HG03196 (cell line): ENCODE results near the gene SAFB.
"Not testable (repeated sequence)": the region's sequence is repeated elsewhere in the genome, so short reads cannot be mapped to it uniquely, and the experiment has no call there.

ENCODE experiments used
- ATAC-seq: cut with Tn5 transposase; IDR thresholded peaks from one replicate; pipeline ENCODE4 v1.9.1; 2021; ENCODE audit not compliant: unreplicated experiment

Gene SAFB

DNA sequence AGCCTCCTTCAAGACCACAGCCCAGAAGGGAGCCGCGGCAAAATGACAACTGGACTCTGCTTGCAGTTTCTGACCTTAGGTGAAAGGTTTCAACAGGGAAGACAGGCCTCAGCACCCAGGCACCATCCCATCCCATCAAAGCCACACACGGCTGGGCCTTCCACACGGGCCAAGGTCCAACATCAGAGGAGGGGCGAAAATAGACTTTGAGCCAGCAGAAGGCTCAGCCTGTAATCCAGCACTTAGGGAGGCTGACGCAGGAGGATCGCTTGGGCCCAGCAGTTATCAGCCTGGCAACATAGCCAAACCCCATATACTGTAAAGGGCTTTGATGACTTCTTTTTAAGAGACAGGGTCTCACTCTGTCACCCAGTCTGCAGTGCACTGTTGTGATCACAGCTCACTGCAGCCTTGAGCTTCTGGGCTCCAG is 28.3 kb upstream of the SAFB start:
- ATAC-seq: no peak

DNA sequence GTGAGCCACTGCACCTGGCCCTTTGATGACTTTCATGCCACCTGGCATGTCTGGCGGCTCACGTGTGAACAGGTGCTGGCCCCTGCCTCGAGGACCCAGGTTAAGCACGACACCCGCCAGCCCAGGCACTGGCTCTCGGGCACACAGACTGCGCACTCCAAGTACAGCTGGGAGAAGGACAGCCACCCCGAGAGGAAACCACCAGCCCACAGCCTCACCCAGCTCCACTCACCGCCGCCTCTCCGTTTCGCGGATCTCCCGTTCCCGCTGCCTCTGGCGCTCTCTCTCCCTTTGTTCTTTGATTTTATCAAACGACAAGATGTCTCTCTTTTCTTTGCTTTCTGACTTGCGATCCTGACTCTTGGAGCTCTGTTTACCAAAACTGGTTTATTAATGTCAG is 27.8 kb upstream of the SAFB start:
- no peak for ATAC-seq

GRCh38 chr19:5595745-5596144 is 27.1 kb upstream of the SAFB start:
- no peak for ATAC-seq

DNA sequence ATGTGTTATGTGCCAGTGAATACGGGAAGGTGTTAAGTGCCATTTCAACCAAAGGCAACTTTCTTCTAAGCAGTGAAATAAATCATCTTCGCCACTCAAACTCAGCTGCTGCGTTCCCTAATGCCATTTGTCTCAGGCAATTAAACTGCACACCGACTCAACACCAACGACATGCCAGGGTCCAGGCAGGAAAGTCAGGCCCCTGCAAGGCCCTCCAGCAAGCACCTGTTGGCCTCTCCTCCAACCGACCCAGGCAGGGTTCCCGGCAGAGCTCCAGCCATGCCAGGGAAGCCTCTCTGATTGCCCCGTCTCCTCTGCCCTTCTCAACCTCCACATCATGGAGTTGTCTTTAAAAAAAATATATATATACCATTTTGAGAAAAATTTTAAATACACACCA is 22.1 kb upstream of the SAFB start:
- no peak for ATAC-seq

DNA sequence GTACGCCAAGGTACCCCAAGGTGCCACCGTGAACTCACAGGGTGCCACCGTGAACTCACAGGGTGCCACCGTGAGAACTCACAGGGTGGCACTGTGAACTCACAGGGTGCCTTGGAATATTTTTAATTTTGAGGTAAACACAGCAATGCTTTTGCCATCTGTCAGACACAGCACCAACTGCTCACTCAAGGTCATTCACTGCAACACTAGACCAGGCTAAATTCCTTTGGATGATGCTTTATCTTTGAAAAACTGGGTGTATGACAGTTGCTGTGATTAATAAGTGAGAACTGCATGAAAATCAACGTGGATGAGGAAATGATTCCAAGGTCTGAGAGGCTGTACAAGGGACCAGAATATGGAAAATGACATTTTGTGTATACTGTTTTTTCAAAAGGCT is 19.3 kb upstream of the SAFB start:
- ATAC-seq: no peak

- ATAC-seq: no peak
These were observed 17.5 kb upstream of the SAFB start for GRCh38 chr19:5605362-5605761.

DNA sequence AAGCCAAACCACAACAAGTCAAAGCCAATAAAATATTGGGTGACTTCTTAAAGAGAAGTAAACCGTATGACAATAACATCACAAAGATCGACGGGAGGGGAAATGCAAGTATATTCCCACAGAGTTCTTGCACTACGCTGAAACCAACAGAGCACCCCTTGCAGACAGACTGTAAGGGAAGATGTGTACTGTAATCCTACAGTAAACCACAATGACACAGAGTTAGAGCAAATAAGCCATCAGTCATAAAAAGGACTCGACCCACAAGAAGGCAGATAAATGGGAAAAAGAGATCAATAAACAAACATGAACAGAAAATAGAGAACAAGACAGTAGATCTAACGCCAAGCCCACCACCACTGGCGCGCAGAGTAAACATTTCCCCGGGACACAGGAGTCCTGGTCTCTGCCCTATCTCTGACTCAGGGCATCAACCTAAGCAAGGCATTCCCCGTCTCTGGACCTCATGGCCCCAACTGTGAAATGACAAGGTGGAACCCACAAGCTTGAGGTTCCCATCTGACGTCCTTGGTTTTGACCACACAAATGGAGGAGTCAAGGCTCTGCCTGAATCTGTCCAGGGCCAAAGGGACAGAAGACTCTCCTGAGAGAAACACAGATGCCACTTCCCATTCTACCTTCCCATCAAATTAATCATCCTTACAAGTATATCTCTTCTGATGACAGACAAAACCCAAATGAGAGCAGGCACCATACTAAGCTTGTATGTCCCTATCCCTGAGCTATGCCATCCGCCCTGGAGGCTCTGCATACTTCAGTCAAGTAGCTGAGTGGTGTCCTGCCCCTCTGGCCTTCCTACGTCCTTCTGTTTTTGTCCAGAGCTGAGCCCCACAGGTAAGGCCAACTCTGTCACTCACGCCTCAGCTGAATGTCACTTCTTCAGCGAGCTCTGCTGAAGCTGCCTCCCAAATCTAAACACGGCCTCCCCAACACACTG is 15.3 kb upstream of the SAFB start:
- ATAC-seq: no peak

DNA sequence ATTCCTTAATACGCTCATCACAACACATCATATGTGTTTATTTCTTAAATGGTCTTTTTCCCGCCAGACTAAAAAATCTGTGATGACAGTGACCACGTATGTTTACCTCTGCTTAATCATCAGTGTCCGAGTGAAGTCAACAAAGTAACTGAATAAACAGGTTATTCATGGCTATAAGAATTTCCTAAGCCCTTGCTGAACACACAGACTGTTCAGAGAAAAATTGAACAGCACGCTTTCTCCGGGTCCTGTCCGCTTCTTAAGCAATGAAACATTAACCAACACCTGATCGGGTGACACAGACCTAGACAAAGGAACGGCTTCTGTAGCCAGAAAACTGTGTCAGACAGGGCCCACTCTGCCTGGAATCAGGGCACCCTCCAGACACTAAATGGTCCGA is 14.6 kb upstream of the SAFB start:
- no peak for ATAC-seq

GRCh38 chr19:5608766-5609165 is 14.1 kb upstream of the SAFB start:
- ATAC-seq: not testable (repeated sequence)

DNA sequence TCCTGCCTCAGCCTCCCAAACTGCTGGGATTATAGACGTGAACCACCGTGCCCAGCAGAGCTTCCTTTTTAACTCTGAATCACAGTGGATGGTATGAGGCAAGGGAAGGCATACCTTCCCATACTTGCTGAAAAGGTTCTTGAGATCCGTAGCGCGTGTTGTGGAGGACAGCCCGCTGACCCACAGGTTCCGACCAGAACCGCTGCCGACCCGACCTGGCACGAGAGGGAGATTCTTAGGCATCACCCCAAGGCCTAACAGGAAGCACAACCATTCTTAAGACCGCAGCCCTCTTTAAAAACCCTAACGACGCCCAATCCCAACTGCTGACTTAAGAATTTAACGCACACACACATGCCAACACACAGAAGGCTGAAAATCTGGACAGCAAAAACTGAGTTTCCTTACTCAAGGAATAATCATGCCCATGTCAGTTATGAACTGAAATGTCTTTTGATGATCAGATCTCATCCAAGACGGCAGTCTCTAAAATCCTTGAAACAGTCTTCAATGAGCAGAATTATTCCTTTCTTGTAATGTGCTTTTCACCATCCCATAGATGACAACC is 12.9 kb upstream of the SAFB start:
- ATAC-seq: no peak

DNA sequence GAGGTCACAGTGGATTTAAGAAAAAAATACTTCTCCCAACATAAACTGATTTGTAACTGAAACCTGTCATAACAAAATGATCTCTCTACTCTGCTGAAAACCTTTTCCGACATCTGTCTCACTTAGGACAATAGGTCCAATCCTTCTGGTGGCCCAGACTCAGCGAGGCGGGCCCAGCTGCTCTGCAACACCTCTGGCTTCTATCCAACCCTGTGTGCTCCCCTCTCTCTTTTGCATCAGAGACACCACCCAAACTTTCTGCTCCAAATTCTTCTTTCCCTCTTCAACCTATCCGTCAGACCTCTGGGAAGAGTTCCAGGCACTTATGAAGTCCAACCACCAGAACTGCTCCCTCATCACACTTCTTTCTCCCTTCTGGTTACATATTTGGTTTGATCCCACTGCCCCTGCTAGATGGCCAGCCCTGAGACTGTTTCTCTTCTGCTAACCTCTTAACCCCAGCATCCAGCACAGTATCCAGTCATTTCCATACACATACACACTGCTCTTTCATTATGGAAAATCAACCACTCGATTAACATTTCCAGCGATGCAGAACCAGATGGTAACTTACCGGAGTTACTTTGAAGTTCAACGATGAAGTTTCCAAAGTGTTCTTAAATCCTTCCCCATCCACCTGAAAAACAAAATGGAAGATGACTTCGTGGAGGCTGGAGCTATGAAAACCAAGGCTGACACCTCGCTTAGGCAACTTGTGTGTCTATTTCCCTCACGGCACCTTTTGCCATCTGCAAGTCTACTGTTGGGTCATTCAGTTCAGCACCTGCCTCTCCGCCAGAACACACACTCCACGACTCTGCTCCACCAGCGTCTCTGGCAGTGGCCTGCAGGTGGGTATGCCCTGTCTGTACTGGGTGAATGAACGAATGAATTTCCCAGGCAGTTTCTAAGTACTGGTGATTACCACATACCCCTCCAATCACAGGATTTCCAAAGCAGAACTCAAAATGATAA is 9.7 kb upstream of the SAFB start:
- no peak for ATAC-seq

DNA sequence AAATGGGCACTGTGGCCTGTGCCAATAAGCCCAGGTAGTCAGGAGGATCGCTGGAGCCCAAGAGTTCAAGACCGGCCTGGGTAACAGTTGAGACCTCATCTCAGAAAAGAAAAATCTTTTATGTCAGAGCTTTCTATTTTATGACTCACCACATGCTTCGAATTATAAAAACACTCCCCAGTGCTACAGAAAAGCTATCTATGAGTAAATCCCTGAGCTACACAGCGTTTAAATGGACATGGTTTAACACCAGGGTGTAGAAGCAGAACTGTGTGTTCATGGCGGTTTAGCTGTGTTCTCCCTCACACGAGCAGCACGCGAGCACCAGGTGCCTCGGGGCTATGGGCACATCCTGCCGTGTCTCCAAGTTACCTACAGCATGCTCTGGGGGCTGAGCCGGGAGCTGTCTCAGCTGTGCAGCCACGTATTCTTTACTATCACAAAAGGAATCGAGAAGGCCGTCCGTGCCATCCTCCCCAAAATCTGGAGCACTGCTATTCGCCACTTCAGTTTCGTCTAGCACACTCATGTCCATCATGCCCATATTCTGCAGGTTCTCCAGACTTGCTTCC is 7.0 kb upstream of the SAFB start:
- ATAC-seq: no peak

DNA sequence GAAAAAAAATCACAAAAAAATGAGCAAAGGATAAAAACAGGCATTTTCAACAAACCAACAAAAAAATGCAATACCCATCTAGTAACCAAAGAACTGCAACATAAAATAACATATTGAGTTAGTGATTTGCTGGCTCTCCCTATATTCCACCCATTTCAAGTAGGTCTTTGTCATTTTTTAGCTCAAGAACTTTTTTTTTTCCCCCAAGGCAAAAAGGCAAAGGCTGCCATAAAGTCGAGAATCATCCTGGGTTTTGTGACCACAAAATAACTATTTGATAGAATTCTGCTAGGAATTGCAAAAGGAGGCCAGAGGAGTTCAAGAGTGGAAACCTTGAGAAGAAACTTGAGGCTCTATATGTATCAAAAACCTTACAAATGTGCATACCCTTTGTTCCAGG is 5.8 kb upstream of the SAFB start:
- no peak for ATAC-seq

- no peak for ATAC-seq
These were observed 4.3 kb upstream of the SAFB start for GRCh38 chr19:5618591-5618990.

DNA sequence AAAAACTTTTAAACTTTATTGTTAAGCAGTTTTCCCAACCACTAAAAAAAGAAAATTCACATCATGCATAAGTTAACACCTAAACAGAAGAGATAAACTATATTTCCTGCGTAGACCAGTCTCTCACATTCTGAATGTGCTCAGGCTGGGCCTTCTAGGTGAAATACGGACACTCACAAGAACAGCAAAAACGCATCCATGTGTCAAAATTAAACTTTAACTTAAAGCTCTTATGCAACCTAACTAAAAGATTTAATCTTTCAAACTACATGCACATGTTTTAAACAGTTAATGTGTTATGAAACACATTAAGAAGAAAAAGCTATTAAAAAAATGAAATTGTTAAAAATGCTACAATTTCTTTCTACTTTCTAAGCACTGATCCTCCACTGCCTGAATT is 2.9 kb upstream of the SAFB start:
- no peak for ATAC-seq

GRCh38 chr19:5621311-5621944 is 1.5 kb upstream of the SAFB start:
- no peak for ATAC-seq

- ATAC-seq: no peak
These were observed 878 bp upstream of the SAFB start for GRCh38 chr19:5621945-5622464.

- peak; percentile 1 for ATAC-seq
These were observed 624 bp downstream of the SAFB start for GRCh38 chr19:5623397-5624017.

- no peak for ATAC-seq
These were observed 1.3 kb downstream of the SAFB start for GRCh38 chr19:5624018-5624663.
